Suprapubic skin (tissue), 4 donors: ENCODE data around the gene FRMPD4. TPM values are rescaled to one million over a fixed set of nuclear protein-coding genes. Genes with fewer than 3 reads are reported as not detected.
"Not testable (repeated sequence)": the region's sequence is repeated elsewhere in the genome, so short reads cannot be mapped to it uniquely, and the experiment has no call there.

ENCODE experiments used
- DNase-seq, 2 donors: peaks; one replicate each; pipeline ENCODE4 v3.0.0-alpha.2; 2019; ENCODE audit warnings: low spot score in 2 of 2
- H3K27ac ChIP-seq: fragments of 200-600 bp; sonication (generic); one replicate; pipeline ENCODE4 v1.5.1; 2019
- H3K27me3 ChIP-seq: fragments of 200-600 bp; sonication (generic); one replicate; pipeline ENCODE4 v1.5.1; 2019
- H3K36me3 ChIP-seq: fragments of 200-600 bp; sonication (generic); one replicate; pipeline ENCODE4 v1.5.1; 2019
- H3K4me1 ChIP-seq: fragments of 200-600 bp; sonication (generic); one replicate; pipeline ENCODE4 v1.5.1; 2019
- H3K4me3 ChIP-seq: fragments of 200-600 bp; sonication (generic); one replicate; pipeline ENCODE4 v1.5.1; 2019; ENCODE audit warnings: mild to moderate bottlenecking
- H3K9me3 ChIP-seq: fragments of 200-600 bp; sonication (generic); one replicate; pipeline ENCODE4 v1.5.1; 2019
- EP300 ChIP-seq: sonication (generic); formaldehyde crosslinking; IDR thresholded peaks from one replicate; pipeline ENCODE4 v1.6.1; 2017; ENCODE audit warnings: antibody characterized with exemption
- POLR2A ChIP-seq, 2 donors: fragments of 450-650 bp; IDR thresholded peaks; one replicate each; pipeline ENCODE4 v1.6.1; 2017; ENCODE audit warnings: antibody characterized with exemption in 2 of 2, mild to moderate bottlenecking in 2 of 2, moderate library complexity in 2 of 2
- POLR2AphosphoS5 ChIP-seq, 3 donors: sonication (generic); formaldehyde crosslinking; IDR thresholded peaks; one replicate each; pipeline ENCODE4 v1.6.1; 2017; ENCODE audit warnings: antibody characterized with exemption in 3 of 3
- WGBS: methylation state at CpG from one replicate; pipeline ENCODE4 v1.1.5; 2018; 5-methylcytosine and 5-hydroxymethylcytosine counted together
- total RNA-seq, 4 donors: library from RNA; depleted of rRNA; stranded (reverse); fragments of >200 nt; gene quantifications; one replicate each; pipeline ENCODE4 v1.1.0, GENCODE V29; 2016
- TF ChIP-seq, protein P1 (sequence below), 2 donors: fragments of 200-600 bp in 1 of 2; fragments of 450-650 bp in 1 of 2; sonication (generic) in 1 of 2; IDR thresholded peaks; one replicate each; pipeline ENCODE4 v1.5.1; 2016 to 2019; ENCODE audit warnings: antibody characterized with exemption in 2 of 2, mild to moderate bottlenecking in 1 of 2, moderate library complexity in 1 of 2

FRMPD4 gene
- total RNA-seq, 4 donors from 2014 or later = 0.08 to 0.13 TPM; not detected in 2

DNA sequence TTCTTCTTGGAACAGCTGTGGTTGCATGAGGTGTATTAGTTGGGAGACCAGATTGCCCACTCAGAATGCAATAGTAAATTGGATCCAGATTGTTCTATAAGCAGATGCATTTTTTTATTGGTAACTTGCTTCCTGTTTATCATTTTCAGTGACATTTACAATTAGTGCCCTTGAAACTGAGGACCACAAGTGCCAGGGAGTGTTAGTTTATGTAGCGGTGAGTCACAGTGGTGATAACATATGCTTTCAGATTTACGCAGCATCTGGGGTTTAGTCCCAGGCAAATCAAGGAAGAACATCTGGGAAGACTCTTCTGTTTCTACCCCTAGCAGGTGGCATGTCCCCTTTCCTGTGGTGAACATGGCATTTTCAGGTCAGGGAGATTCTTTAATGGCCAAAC lies 24.1 kb downstream of the FRMPD4 start:
- TF ChIP-seq POLR2AphosphoS5 (IDR thresholded peaks at IDR 0.05) = no peak
- no peak for TF ChIP-seq POLR2A (IDR thresholded peaks at IDR 0.05)
- TF ChIP-seq EP300 = no peak
- TF ChIP-seq, protein P1, sequence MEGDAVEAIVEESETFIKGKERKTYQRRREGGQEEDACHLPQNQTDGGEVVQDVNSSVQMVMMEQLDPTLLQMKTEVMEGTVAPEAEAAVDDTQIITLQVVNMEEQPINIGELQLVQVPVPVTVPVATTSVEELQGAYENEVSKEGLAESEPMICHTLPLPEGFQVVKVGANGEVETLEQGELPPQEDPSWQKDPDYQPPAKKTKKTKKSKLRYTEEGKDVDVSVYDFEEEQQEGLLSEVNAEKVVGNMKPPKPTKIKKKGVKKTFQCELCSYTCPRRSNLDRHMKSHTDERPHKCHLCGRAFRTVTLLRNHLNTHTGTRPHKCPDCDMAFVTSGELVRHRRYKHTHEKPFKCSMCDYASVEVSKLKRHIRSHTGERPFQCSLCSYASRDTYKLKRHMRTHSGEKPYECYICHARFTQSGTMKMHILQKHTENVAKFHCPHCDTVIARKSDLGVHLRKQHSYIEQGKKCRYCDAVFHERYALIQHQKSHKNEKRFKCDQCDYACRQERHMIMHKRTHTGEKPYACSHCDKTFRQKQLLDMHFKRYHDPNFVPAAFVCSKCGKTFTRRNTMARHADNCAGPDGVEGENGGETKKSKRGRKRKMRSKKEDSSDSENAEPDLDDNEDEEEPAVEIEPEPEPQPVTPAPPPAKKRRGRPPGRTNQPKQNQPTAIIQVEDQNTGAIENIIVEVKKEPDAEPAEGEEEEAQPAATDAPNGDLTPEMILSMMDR (IDR thresholded peaks at IDR 0.05) = no peak
- 80% methylated on average over 2 of the region's 2 CpGs for WGBS
- no peak overlapping the region for H3K27ac ChIP-seq
- no peaks in the 10 kb centered on the region for H3K4me1 ChIP-seq
- H3K36me3 ChIP-seq = no peaks in the 10 kb centered on the region
- H3K27me3 ChIP-seq = no peaks in the 10 kb centered on the region
- no peaks in the 10 kb centered on the region for H3K9me3 ChIP-seq
- no peak overlapping the region for H3K4me3 ChIP-seq
- DNase-seq = no peak

DNA sequence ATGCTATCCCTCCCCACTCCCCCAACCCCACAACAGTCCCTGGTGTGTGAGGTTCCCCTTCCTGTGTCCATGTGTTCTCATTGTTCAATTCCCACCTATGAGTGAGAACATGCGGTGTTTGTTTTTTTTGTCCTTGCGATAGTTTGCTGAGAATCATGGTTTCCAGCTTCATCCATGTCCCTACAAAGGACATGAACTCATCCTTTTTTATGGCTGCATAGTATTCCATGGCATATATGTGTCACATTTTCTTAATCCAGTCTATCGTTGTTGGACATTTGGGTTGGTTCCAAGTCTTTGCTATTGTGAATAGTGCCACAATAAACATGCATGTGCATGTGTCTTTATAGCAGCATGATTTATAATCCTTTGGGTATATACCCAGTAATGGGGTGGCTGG lies 25.9 kb downstream of the FRMPD4 start:
- not testable (repeated sequence) for H3K36me3 ChIP-seq, H3K9me3 ChIP-seq, H3K27me3 ChIP-seq, H3K4me1 ChIP-seq, H3K4me3 ChIP-seq, H3K27ac ChIP-seq, DNase-seq
- 90% methylated on average over 3 of the region's 3 CpGs for WGBS

DNA sequence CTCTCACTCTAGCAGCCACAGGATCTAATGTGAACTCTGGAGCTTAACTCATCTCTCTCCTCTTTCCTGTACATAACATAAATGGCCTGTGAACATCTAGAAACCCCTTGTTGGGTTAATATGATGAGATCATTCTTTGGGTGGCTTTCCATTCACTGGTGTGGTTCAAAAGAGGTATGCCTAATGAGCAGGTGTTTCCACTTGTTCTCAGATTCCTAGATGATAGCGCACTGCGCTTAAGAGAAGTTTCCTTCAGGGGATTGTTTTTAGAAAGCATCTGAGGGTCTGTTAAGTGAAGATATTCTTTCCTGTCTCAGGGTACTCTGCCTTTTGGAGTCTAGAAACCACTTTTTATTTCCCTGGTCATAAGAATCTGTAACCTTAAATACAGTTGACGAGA lies 32.5 kb downstream of the FRMPD4 start:
- DNase-seq = no peak
- Histone ChIP-seq H3K4me3 (no peak overlapping the region), H3K27ac (no peak overlapping the region), H3K9me3 (no peaks in the 10 kb centered on the region), H3K4me1 (no peaks in the 10 kb centered on the region), H3K27me3 (no peaks in the 10 kb centered on the region), H3K36me3 (no peaks in the 10 kb centered on the region)
- 79% methylated on average over 3 of the region's 3 CpGs for WGBS
- no peak for TF ChIP-seq POLR2AphosphoS5 (IDR thresholded peaks at IDR 0.05)
- no peak for TF ChIP-seq POLR2A (IDR thresholded peaks at IDR 0.05)
- no peak for TF ChIP-seq EP300
- TF ChIP-seq, protein P1 (IDR thresholded peaks at IDR 0.05) = no peak

DNA sequence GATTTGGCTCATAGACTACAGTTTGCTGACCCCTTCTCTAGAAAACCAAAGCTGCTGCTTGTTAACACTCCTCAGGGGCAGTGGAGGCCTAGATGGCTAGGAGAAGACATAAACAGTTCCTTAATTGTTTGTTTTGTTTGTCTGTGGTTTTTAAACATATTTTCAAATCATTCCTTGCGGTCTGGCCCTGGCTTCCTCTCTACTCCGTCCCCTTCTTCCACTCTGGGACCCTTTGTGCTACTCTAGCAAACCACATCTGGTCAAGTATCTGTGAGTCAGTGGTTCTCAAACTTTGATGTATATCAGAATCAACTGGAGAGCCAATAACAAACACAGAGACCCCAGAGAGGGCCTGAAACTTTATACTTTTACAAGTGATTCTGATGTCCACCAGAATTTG lies 36.1 kb downstream of the FRMPD4 start:
- no peaks in the 10 kb centered on the region for H3K27me3 ChIP-seq
- H3K4me3 ChIP-seq = no peak overlapping the region
- no peaks in the 10 kb centered on the region for H3K36me3 ChIP-seq
- H3K27ac ChIP-seq = no peak overlapping the region
- TF ChIP-seq EP300 (no peak), POLR2AphosphoS5 (IDR thresholded peaks at IDR 0.05) (no peak), POLR2A (IDR thresholded peaks at IDR 0.05) (no peak)
- TF ChIP-seq, protein P1 (IDR thresholded peaks at IDR 0.05) = no peak
- no peak for DNase-seq
- 46% methylated on average over 2 of the region's 2 CpGs for WGBS
- no peaks in the 10 kb centered on the region for H3K4me1 ChIP-seq
- H3K9me3 ChIP-seq = no peaks in the 10 kb centered on the region

- H3K4me3 ChIP-seq = no peak overlapping the region
- TF ChIP-seq POLR2AphosphoS5 (IDR thresholded peaks at IDR 0.05) = no peak
- no peak for TF ChIP-seq EP300
- no peaks in the 10 kb centered on the region for H3K27me3 ChIP-seq
- no peaks in the 10 kb centered on the region for H3K36me3 ChIP-seq
- no peaks in the 10 kb centered on the region for H3K4me1 ChIP-seq
- DNase-seq = no peak
- H3K27ac ChIP-seq = no peak overlapping the region
- 63% methylated on average over 2 of the region's 2 CpGs for WGBS
- no peaks in the 10 kb centered on the region for H3K9me3 ChIP-seq
Observed at GRCh38 chrX:12197030-12197429, 58.8 kb downstream of the FRMPD4 start.

DNA sequence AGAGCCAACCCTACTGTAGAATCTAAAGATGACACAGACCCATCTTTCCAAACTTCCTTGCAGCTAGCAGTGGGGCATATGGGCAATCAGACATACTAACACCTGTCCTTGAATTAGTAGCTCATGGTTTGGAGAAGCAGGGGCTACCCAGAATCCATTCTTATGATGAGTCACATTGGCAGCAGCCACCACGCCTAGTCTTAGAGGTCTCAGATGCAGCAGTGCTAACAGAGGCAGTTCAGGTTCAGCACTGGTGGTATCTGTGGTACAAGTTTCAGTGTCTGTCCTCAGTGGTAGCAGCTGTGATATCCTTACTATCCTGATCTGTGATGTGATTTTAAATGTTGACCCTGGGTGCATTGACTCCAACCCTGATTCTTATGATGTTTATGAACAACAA lies 68.1 kb downstream of the FRMPD4 start:
- H3K4me3 ChIP-seq = no peak overlapping the region
- WGBS = 62% methylated on average over 1 of the region's 1 CpG
- no peaks in the 10 kb centered on the region for H3K9me3 ChIP-seq
- DNase-seq = no peak
- no peak overlapping the region for H3K27ac ChIP-seq
- H3K36me3 ChIP-seq = no peaks in the 10 kb centered on the region
- no peaks in the 10 kb centered on the region for H3K4me1 ChIP-seq
- no peaks in the 10 kb centered on the region for H3K27me3 ChIP-seq
- no peak for TF ChIP-seq EP300
- no peak for TF ChIP-seq POLR2A (IDR thresholded peaks at IDR 0.05)
- TF ChIP-seq, protein P1 (IDR thresholded peaks at IDR 0.05) = no peak
- no peak for TF ChIP-seq POLR2AphosphoS5 (IDR thresholded peaks at IDR 0.05)
